LNCAP (cell line): ENCODE data around the gene GALR3.

Source experiments
- CTCF ChIP-seq: fragments of 450-650 bp; IDR thresholded peaks from 2 replicates; pipeline ENCODE4 v1.5.1; 2017; ENCODE audit warnings: mild to moderate bottlenecking

Gene GALR3

GRCh38 chr22:37820350-37820749 lies 2.8 kb upstream of the GALR3 start:
- TF ChIP-seq CTCF, result no peak

- TF ChIP-seq CTCF, result no peak
Observed at GRCh38 chr22:37822079-37822833, 926 bp upstream of the GALR3 start.

- TF ChIP-seq CTCF, result no peak; the same call in 1 of the 2 replicates
Observed at GRCh38 chr22:37824674-37825641, 1.8 kb downstream of the GALR3 start.

- no peak for TF ChIP-seq CTCF
Observed at GRCh38 chr22:37827056-37827455, 3.9 kb downstream of the GALR3 start.

GRCh38 chr22:37830093-37830842 lies 7.1 kb downstream of the GALR3 start:
- TF ChIP-seq CTCF, result no peak

- no peak for TF ChIP-seq CTCF
Observed at GRCh38 chr22:37831472-37831871, 8.3 kb downstream of the GALR3 start.
